GM12872 (cell line): ENCODE measurements around the gene NR4A3.

Experiments used
- CTCF ChIP-seq: IDR thresholded peaks from 3 replicates; pipeline ENCODE4 v1.5.1; 2011; ENCODE audit warnings: low read depth, mild to moderate bottlenecking, low read length, moderate library complexity; ENCODE audit not compliant: insufficient read depth

NR4A3 gene

GRCh38 chr9:99828417-99829176 lies 6.9 kb downstream of the NR4A3 start:
- TF ChIP-seq CTCF, result no peak

- no peak for TF ChIP-seq CTCF
These were observed 10.3 kb downstream of the NR4A3 start for GRCh38 chr9:99831857-99832557.

GRCh38 chr9:99832558-99832864 lies 10.8 kb downstream of the NR4A3 start:
- TF ChIP-seq CTCF, result no peak

- TF ChIP-seq CTCF, result no peak
These were observed 12.1 kb downstream of the NR4A3 start for GRCh38 chr9:99833735-99834134.

- TF ChIP-seq CTCF, result no peak
These were observed 12.8 kb downstream of the NR4A3 start for GRCh38 chr9:99834474-99834873.

- TF ChIP-seq CTCF, result no peak
These were observed 13.5 kb downstream of the NR4A3 start for GRCh38 chr9:99835142-99835541.

GRCh38 chr9:99835581-99835980 lies 13.9 kb downstream of the NR4A3 start:
- no peak for TF ChIP-seq CTCF
